GM18526 (cell line): Measurements from ENCODE around the gene COX6B1.

Experiments
- POLR2A ChIP-seq: IDR thresholded peaks from 3 replicates; pipeline ENCODE4 v1.6.1; 2011; ENCODE audit not compliant: insufficient read length; ENCODE audit errors: extremely low read depth

Gene COX6B1

GRCh38 chr19:35645680-35646511 lies 2.2 kb upstream of the COX6B1 start:
- no peak for TF ChIP-seq POLR2A

DNA sequence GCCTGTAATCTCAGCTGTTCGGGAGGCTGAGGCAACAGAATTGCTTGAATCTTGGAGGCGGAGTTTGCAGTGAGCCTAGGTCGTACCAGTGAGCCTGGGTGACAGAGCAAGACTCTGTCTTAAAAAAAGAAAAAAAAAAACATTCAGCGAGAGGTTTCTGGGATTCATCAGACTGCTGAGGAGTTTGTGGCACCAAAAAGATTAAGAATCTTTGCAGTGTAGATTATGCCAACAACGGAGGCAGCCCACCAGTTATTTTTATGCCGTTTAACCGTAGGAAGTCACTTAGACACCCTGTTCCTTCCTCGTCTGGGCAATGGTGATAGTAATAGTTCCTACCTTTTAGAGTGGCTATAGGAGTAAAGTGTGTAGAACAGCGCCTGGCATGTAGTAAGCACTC lies 2.5 kb downstream of the COX6B1 start:
- no peak for TF ChIP-seq POLR2A

GRCh38 chr19:35655600-35655999 lies 7.5 kb downstream of the COX6B1 start:
- TF ChIP-seq POLR2A = no peak

DNA sequence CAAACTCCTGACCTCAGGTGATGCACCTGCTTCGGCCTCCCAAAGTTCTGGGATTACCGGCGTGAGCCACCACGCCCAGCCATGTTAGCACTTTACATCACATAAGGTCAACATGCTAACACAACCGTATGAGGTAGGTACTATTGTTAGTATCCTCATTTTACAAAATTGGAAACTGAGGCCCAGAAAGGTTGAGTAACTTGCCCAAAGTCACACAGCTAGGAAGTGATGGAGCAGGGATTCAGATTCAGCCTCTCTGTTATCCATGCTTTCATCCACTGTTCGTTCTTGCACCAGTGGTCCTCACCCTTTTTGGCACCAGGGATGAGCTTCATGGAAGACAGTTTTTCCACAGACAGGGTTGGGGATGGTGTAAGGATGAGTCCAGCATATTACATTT lies 8.6 kb downstream of the COX6B1 start:
- no peak for TF ChIP-seq POLR2A

DNA sequence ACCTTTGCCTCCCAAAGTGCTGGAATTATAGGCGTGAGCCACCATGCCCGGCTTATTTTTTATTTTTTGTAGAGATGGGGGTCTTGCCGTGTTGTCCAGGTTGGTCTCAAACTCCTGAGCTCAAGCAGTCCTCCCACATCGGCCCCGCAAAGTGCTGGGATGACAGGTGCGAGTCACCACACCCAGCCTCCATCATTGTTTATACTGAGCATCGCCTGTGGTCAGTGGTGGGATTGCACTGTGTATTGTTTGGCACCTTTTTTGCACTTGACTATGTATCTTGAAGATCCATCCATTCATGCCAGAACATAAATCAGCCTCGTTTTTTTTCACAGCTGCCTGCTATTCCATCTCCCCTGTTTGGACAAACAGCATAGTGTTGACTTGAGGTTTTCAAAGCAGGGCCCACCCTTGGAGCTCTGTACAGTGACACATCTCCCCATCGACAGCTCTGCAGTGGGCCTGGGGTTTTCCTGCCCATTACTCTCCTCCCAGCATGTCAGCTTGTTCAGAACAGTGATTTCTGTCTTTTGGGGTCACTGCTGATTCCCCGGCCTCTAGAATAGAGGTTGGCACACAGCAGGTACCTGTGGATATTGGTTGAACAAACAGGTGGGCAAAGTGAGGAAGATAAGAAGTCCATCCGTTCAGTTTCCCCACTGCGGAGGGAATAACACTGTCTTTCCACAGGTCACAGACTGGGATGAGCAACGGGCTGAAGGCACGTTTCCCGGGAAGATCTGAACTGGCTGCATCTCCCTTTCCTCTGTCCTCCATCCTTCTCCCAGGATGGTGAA lies 10.0 kb downstream of the COX6B1 start:
- no peak for TF ChIP-seq POLR2A

DNA sequence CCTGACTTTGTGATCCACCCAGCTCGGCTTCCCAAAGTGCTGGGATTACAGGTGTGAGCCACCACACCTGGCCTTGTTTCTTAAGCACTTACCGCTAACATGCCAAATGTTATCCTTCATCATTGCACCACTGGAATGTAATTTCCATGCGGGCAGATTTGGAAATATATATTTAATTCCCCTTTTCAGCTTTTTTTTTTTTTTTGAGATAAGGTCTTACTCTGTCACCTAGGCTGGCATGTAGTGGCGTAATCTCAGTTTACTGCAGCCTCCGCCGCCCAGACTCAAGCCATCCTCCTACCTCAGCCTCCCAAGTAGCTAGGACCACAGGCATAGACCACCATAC lies 13.8 kb downstream of the COX6B1 start:
- no peak for TF ChIP-seq POLR2A

DNA sequence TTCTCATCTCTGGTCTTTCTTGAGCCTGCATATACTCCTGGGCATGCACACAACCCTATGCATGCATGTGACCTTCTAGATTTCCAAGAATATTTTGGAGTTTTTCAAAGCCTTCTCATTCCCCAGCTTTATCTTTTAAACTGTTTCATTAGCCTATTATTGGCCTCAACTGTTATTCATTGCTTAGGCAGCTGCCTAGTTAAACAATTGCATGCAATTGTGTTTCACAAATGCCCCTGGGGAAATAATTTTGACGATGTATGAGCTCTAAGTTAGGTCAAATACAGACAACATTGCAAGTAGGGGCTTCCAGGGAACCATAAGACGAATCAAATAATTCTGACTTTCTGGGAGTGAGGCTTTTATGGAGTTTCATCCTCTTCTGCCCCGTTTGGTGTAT lies 15.9 kb downstream of the COX6B1 start:
- TF ChIP-seq POLR2A = no peak

DNA sequence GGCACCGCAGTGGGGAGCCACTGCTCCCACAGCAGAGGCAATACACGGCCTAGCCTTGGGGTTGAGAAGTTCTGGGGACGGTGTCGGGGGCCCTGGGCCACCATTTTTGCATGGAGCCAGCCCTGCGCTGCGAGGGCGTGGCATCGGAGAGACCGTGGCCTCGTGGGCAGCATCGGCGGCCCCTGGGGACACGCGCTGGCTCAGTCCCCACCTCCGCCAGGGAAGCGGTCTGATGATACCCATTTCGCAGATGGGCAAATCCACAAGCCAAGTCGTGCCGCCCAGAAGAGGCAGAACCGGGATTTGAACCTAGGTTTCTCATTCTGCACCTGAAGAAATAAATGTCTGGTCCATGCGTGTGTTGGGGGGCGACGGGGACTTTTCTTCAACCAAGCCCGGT lies 17.0 kb downstream of the COX6B1 start:
- TF ChIP-seq POLR2A = no peak

GRCh38 chr19:35665604-35666003 lies 17.5 kb downstream of the COX6B1 start:
- no peak for TF ChIP-seq POLR2A

- TF ChIP-seq POLR2A = no peak
Observed at GRCh38 chr19:35666251-35666913, 18.3 kb downstream of the COX6B1 start, which contains the start of gene UPK1A. TSS of gene UPK1A (plus strand) at chr19:35666517. CDS start at chr19:35666813, 296 bp downstream.

- no peak for TF ChIP-seq POLR2A
Observed at GRCh38 chr19:35669566-35669965, 21.4 kb downstream of the COX6B1 start.

DNA sequence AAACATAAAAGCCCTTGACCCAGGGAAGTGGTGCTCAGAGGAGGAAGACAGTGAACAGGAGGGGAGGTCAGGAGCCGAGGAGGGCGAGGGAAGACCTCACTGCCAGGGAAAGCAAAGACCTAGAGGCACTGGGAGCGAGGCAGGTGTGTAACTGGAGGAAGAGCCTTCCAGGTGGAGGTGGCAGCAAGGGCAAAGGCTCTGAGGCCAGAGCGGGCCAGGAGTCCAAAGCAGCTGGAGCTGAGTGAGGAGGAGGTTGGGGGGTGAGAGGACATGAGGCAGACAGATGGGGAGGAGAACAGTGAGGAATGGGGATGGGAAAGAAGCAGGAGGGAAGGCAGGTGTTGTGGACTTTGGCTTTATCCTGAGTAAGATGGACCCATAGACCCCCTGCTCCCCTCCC lies 21.9 kb downstream of the COX6B1 start:
- no peak for TF ChIP-seq POLR2A

DNA sequence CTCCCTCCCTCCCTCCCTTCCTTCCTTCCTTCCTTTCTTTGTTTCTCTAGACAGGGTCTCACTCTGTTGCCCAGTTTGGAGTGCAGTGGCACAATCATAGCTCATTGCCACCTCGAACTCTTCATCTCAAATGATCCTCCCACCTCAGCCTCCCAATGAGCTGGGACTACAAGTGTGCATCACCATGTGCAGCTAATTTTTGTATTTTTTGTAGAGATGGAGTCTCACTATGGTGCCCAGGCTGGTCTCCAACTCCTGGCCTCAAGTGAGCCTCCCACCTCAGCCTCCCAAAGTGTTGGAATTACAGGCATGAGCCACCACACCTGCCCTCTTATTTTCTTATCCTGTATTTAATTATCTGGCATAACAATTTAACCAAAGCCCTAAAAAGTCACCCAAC lies 22.6 kb downstream of the COX6B1 start:
- no peak for TF ChIP-seq POLR2A

DNA sequence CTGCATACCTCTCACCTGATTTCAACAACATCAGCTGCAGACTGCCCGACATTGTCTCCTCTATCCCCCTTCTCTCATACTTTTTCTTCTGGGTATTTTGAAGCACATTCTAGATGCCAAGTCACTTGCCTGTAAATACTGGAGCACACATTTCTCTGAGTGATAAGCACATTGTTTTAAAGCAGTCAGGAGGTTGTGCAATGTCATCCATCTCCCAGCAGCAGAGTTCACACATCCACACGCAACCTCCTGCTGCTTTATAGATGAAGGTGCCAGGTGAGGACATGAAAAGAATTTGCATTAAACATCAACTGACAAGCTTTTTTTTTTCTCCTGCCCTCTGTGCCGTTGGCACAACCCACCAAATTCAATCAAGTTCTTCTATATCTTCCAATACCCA lies 23.7 kb downstream of the COX6B1 start:
- no peak for TF ChIP-seq POLR2A

GRCh38 chr19:35673121-35673804 lies 25.1 kb downstream of the COX6B1 start:
- TF ChIP-seq POLR2A = no peak

- no peak for TF ChIP-seq POLR2A
Observed at GRCh38 chr19:35675589-35676140, 27.5 kb downstream of the COX6B1 start.

DNA sequence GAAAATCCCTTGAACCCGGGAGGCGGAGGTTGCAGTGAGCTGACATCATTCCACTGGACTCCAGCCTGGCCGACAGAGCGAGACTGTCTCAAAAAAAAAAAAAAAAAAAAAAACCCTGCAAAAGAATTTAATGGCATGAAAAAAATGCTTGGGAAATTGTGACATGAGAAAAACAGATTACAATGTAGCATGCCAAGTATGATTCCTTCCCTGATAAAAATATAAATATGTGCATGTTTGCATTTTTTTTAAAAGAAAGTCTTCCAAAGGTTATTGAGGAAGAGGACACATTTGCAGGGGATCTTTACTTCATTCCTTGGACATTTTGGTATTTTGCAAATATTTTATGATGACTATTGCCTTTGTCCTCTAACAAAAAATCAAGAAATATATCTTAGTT lies 41.7 kb downstream of the COX6B1 start:
- no peak for TF ChIP-seq POLR2A
